CD14-positive monocyte (primary cell): ENCODE data around the gene EGFL8. TPM values are rescaled to one million over a fixed set of nuclear protein-coding genes. Genes with fewer than 3 reads are reported as not detected.

Experiments
- DNase-seq, 3 donors: peaks; one replicate each; pipeline ENCODE4 v3.0.0-alpha.2; 2011 to 2022
- H2AFZ ChIP-seq: 2 replicates; pipeline ENCODE4 v1.6.0; 2012; ENCODE audit warnings: mild to moderate bottlenecking, low read depth, low read length, inconsistent platforms; ENCODE audit not compliant: insufficient read depth, poor library complexity, severe bottlenecking
- H3K27ac ChIP-seq, 2 donors: 1 replicate in 1 of 2; 2 replicates in 1 of 2; pipeline ENCODE4 v1.5.1; 2012 to 2013; ENCODE audit warnings: low read length in 2 of 2, control low read depth in 1 of 2, inconsistent platforms in 1 of 2, low read depth in 1 of 2, mild to moderate bottlenecking in 1 of 2
- H3K27me3 ChIP-seq, 2 donors: one replicate each; pipeline versions ENCODE4 v1.6.0 to v1.6.1; 2011 to 2013; ENCODE audit warnings: low read length in 2 of 2; ENCODE audit not compliant: control insufficient read depth in 2 of 2, insufficient read depth in 2 of 2
- H3K36me3 ChIP-seq, 2 donors: replicated peaks in 1 of 2; 1 replicate in 1 of 2; 2 replicates in 1 of 2; pipeline versions ENCODE4 v1.5.1 to v1.6.1; 2012 to 2013; ENCODE audit warnings: low read length in 2 of 2, control low read depth in 1 of 2, inconsistent platforms in 1 of 2, mild to moderate bottlenecking in 1 of 2; ENCODE audit not compliant: insufficient read depth in 2 of 2, control insufficient read depth in 1 of 2
- H3K4me1 ChIP-seq, 2 donors: 1 replicate in 1 of 2; 2 replicates in 1 of 2; pipeline versions ENCODE4 v1.5.1 to v1.6.1; 2012 to 2013; ENCODE audit warnings: low read length in 2 of 2, control low read depth in 1 of 2, inconsistent platforms in 1 of 2, mild to moderate bottlenecking in 1 of 2, moderate library complexity in 1 of 2; ENCODE audit not compliant: insufficient read depth in 2 of 2, control insufficient read depth in 1 of 2
- H3K4me2 ChIP-seq: replicated peaks from 2 replicates; pipeline ENCODE3; 2012; ENCODE audit warnings: low read length, moderate library complexity, mild to moderate bottlenecking; ENCODE audit not compliant: poor library complexity, severe bottlenecking; ENCODE audit errors: extremely low read depth
- H3K4me3 ChIP-seq, 3 experiments: fragments of 200-600 bp in 1 of 3; sonication (generic) in 1 of 3; replicated peaks in 1 of 3; 1 replicate in 2 of 3; 2 replicates in 1 of 3; pipeline ENCODE4 v1.5.1; 2011 to 2013; ENCODE audit warnings: low read length in 3 of 3, mild to moderate bottlenecking in 3 of 3, control low read depth in 2 of 3, low read depth in 2 of 3, inconsistent platforms in 1 of 3, moderate library complexity in 1 of 3
- H3K79me2 ChIP-seq: 2 replicates; pipeline ENCODE4 v1.6.0; 2012; ENCODE audit warnings: mild to moderate bottlenecking, control low read depth, inconsistent platforms, low read length, moderate library complexity; ENCODE audit not compliant: insufficient read depth
- H3K9ac ChIP-seq: 2 replicates; pipeline ENCODE4 v1.6.0; 2017; ENCODE audit warnings: low read length, mild to moderate bottlenecking; ENCODE audit not compliant: insufficient read depth, poor library complexity, severe bottlenecking
- H3K9me3 ChIP-seq, 2 donors: replicated peaks in 1 of 2; 1 replicate in 1 of 2; 2 replicates in 1 of 2; pipeline versions ENCODE4 v1.5.1 to v1.6.1; 2012 to 2013; ENCODE audit warnings: low read length in 2 of 2, control low read depth in 1 of 2; ENCODE audit not compliant: control insufficient read depth in 1 of 2, insufficient read depth in 1 of 2
- H4K20me1 ChIP-seq: 2 replicates; pipeline ENCODE4 v1.6.0; 2012; ENCODE audit warnings: mild to moderate bottlenecking, low read length, control low read depth, moderate library complexity; ENCODE audit not compliant: insufficient read depth
- H3K27ac Mint-ChIP-seq, 7 donors: one replicate each; pipeline ENCODE4 v1.8.0; 2020; ENCODE audit warnings: mild to moderate bottlenecking in 7 of 7, mixed read lengths in 7 of 7, moderate library complexity in 6 of 7, inconsistent platforms in 2 of 7
- H3K27me3 Mint-ChIP-seq, 3 donors: one replicate each; pipeline ENCODE4 v1.8.0; 2021 to 2022; ENCODE audit warnings: low read depth in 3 of 3, mild to moderate bottlenecking in 3 of 3, mixed read lengths in 3 of 3, moderate library complexity in 3 of 3, inconsistent platforms in 1 of 3
- H3K36me3 Mint-ChIP-seq, 2 donors: one replicate each; pipeline ENCODE4 v1.8.0; 2020; ENCODE audit warnings: mixed read lengths in 2 of 2, inconsistent platforms in 1 of 2, mild to moderate bottlenecking in 1 of 2
- H3K4me1 Mint-ChIP-seq: one replicate; pipeline ENCODE4 v1.8.0; 2020; ENCODE audit warnings: mild to moderate bottlenecking, mixed read lengths
- H3K4me3 Mint-ChIP-seq, 2 donors: one replicate each; pipeline ENCODE4 v1.8.0; 2020; ENCODE audit warnings: mild to moderate bottlenecking in 2 of 2, mixed read lengths in 2 of 2, moderate library complexity in 1 of 2
- H3K9me3 Mint-ChIP-seq, 7 donors: one replicate each; pipeline ENCODE4 v1.8.0; 2020 to 2022; ENCODE audit warnings: mixed read lengths in 7 of 7, mild to moderate bottlenecking in 6 of 7, moderate library complexity in 6 of 7, inconsistent platforms in 2 of 7
- WGBS: methylation state at CpG from one replicate; pipeline ENCODE4 v1.1.5; 2013; ENCODE audit warnings: missing lambda C conversion rate; ENCODE audit not compliant: insufficient coverage; 5-methylcytosine and 5-hydroxymethylcytosine counted together
- intact Hi-C, 2 donors: fragments of 100-400 bp; cut with micrococcal nuclease; formaldehyde crosslinking; loops; one replicate each; pipeline versions ENCODE4 v1.15.0 to v1.15.1; 2023
- polyA plus RNA-seq, 3 donors: library from polyadenylated mRNA; depleted of rRNA in 1 of 3; unstranded in 2 of 3; stranded (reverse) in 1 of 3; fragments of 300-500 nt in 2 of 3; fragments of >200 nt in 1 of 3; fragmentation: Illumina TruSeq in 2 of 3; gene quantifications; 1 replicate in 2 of 3; 2 replicates in 1 of 3; pipeline ENCODE4 v1.2.3, GENCODE V29; 2012 to 2021
- TF ChIP-seq, protein P1 (sequence below): fragments of 200-600 bp; IDR thresholded peaks from one replicate; pipeline ENCODE4 v1.8.0; 2022; ENCODE audit warnings: antibody characterized with exemption, mild to moderate bottlenecking

The EGFL8 gene
- polyA plus RNA-seq, 3 donors, result 0.22 to 1.8 TPM; not detected in 1

DNA sequence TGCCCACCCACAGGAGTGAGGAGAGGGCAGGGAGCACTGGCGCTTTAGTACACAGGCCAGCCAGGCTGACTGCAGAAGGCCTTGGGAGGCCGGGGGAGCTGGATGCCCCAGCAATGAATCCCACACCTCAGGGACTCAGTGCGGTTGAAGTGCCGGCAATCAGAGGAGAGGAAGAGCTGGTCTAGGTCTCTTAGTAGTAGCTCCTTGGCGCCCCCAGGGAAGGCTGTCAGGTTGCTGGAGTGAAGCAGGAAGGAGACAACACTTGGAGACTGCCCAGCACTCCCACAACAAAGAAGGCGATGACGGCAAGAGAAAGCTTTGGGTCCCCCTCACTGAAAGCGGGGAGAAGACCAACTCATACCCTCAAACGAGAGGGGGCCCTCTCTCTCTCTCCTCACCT, 46.9 kb upstream of the EGFL8 start:
- Histone ChIP-seq H3K4me1 (no peaks in the 10 kb centered on the region), H3K4me2 (no peak overlapping the region), H3K79me2 (no peaks in the 10 kb centered on the region), H3K36me3 (peaks cover 69 to 75% of the 10 kb centered on the region in 2 donors), H3K9ac (no peak overlapping the region), H3K27me3 (no peaks in the 10 kb centered on the region), H4K20me1 (peaks cover 43% of the 10 kb centered on the region), H3K9me3 (no peaks in the 10 kb centered on the region), H2AFZ (no peak overlapping the region), H3K4me3 (no peak overlapping the region), H3K27ac (no peak overlapping the region)
- Mint-ChIP-seq H3K27ac (peak overlapping the region in 1 of 7 donors; percentile 4), H3K9me3 (no peaks in the 10 kb centered on the region), H3K36me3 (peaks cover 72 to 84% of the 10 kb centered on the region in 2 donors), H3K4me1 (peaks cover 6% of the 10 kb centered on the region), H3K4me3 (no peak overlapping the region), H3K27me3 (peaks cover 0 to 5% (median 0%) of the 10 kb centered on the region in 3 donors)
- TF ChIP-seq, protein P1, sequence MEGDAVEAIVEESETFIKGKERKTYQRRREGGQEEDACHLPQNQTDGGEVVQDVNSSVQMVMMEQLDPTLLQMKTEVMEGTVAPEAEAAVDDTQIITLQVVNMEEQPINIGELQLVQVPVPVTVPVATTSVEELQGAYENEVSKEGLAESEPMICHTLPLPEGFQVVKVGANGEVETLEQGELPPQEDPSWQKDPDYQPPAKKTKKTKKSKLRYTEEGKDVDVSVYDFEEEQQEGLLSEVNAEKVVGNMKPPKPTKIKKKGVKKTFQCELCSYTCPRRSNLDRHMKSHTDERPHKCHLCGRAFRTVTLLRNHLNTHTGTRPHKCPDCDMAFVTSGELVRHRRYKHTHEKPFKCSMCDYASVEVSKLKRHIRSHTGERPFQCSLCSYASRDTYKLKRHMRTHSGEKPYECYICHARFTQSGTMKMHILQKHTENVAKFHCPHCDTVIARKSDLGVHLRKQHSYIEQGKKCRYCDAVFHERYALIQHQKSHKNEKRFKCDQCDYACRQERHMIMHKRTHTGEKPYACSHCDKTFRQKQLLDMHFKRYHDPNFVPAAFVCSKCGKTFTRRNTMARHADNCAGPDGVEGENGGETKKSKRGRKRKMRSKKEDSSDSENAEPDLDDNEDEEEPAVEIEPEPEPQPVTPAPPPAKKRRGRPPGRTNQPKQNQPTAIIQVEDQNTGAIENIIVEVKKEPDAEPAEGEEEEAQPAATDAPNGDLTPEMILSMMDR, result no peak
- 94% methylated on average over 3 of the region's 9 CpGs for WGBS
- intact Hi-C loops, result loop anchor here in 1 of 2 donors (5.0 kb wide), 1 partner anchor 80 kb away; no protein-coding TSS in a partner anchor
- no peak for DNase-seq

DNA sequence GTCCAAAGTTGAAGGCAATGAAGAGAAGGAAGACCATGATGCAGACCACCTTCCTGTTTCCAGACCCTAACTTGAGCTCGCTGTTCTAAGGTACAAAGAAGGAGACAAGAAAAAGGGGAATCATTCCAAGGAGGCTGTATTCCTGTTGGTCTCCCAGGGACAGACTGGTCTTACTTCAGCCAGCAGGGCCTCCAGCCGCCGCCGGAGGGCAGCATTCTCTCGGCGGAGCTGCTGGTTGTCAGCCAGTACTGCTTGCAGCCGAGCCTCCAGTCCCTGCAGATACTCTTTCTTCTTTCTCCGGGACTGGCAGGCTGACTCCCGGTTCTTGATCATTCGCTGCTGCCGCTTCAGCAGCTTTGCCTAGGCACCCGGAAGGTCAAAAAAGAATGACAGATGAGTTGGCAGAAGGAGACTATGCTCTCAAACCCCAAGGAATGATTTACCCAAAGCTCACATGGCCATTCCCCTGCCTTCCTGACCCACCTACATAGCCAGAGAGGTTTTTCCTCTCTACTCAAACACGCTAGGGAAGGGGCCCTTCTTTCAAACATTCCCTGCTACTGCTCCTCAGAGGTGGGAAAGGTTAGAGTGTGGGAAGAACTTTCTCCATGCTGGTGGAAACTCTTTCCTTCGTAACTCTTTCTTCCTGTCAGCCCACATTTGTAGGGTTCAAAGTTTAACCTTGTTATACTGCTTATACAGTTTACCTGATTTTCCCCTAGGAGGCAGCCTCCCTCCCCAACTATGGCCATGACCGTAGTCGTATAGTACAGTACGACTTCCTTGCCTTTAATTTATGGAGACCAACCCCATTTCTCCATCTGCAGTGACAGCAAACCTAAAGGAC, 45.4 kb upstream of the EGFL8 start:
- Histone ChIP-seq H3K9ac (no peak overlapping the region), H2AFZ (no peak overlapping the region), H3K4me2 (no peak overlapping the region), H3K27me3 (no peaks in the 10 kb centered on the region), H3K4me1 (peaks cover 7 to 14% of the 10 kb centered on the region in 2 donors), H3K27ac (peak overlapping the region in 1 of 2 donors; percentile 63), H3K79me2 (peaks cover 9% of the 10 kb centered on the region), H3K36me3 (peaks cover 72 to 82% of the 10 kb centered on the region in 2 donors), H3K4me3 (no peak overlapping the region), H3K9me3 (no peaks in the 10 kb centered on the region), H4K20me1 (peaks cover 48% of the 10 kb centered on the region)
- no peaks in the 10 kb centered on the region for H3K9me3 Mint-ChIP-seq
- intact Hi-C loops, result loop anchor here in 1 of 2 donors (5.0 kb wide), 1 partner anchor 78 kb away; no protein-coding TSS in a partner anchor
- peaks cover 77 to 93% of the 10 kb centered on the region in 2 donors for H3K36me3 Mint-ChIP-seq
- peak overlapping the region in 5 of 7 donors; percentile 57 to 87 (median 75) for H3K27ac Mint-ChIP-seq
- H3K27me3 Mint-ChIP-seq, result peaks cover 0 to 5% (median 0%) of the 10 kb centered on the region in 3 donors
- no peak overlapping the region for H3K4me3 Mint-ChIP-seq
- TF ChIP-seq, protein P1, result peak; percentile 91
- H3K4me1 Mint-ChIP-seq, result peaks cover 16% of the 10 kb centered on the region
- 22% methylated on average over 12 of the region's 17 CpGs for WGBS
- peak; percentile 59 to 73 (median 68) for DNase-seq
